HG02981 (cell line): ENCODE measurements around the gene ROBO1.

Experiments used
- ATAC-seq: cut with Tn5 transposase; IDR thresholded peaks from one replicate; pipeline ENCODE4 v1.9.1; 2021; ENCODE audit warnings: mild to moderate bottlenecking, moderate library complexity; ENCODE audit not compliant: unreplicated experiment

The ROBO1 gene

GRCh38 chr3:78605178-78605577 is 1162.6 kb downstream of the ROBO1 start:
- ATAC-seq, result no peak

- no peak for ATAC-seq
These were observed 1163.5 kb downstream of the ROBO1 start for GRCh38 chr3:78604341-78604740.

GRCh38 chr3:78601249-78601648 is 1166.5 kb downstream of the ROBO1 start:
- ATAC-seq, result no peak

GRCh38 chr3:78589778-78590177 is 1178.0 kb downstream of the ROBO1 start:
- no peak for ATAC-seq

- ATAC-seq, result no peak
These were observed 1178.7 kb downstream of the ROBO1 start for GRCh38 chr3:78588906-78589621.

- ATAC-seq, result no peak
These were observed 1187.1 kb downstream of the ROBO1 start for GRCh38 chr3:78580681-78581080.

GRCh38 chr3:78571486-78571885 is 1196.3 kb downstream of the ROBO1 start:
- no peak for ATAC-seq

GRCh38 chr3:78570496-78570895 is 1197.3 kb downstream of the ROBO1 start:
- no peak for ATAC-seq

GRCh38 chr3:78569804-78570203 is 1198.0 kb downstream of the ROBO1 start:
- no peak for ATAC-seq

GRCh38 chr3:78565712-78566111 is 1202.1 kb downstream of the ROBO1 start:
- no peak for ATAC-seq

GRCh38 chr3:78562328-78562727 is 1205.5 kb downstream of the ROBO1 start:
- ATAC-seq, result no peak
